ENCODE measurements around the gene MEIS1.

The MEIS1 gene

GRCh38 chr2:66536997-66537396 is 102.1 kb downstream of the MEIS1 start:
- H3K4me3 Mint-ChIP-seq: peak overlapping the region in 1 of 3 experiments; percentile 12
- peak overlapping the region; percentile 63 to 84 (median 79) for H3K27ac Mint-ChIP-seq
- TF ChIP-seq CTCF (IDR thresholded peaks at IDR 0.05; ENCODE audit: unreplicated experiment in 3 of 3): no peak
- peaks cover 7% of the 10 kb centered on the region for H3K27me3 Mint-ChIP-seq (ENCODE audit: low read depth)
- peaks cover 84% of the 10 kb centered on the region for H3K4me1 Mint-ChIP-seq
- peaks cover 48% of the 10 kb centered on the region for H3K36me3 Mint-ChIP-seq (ENCODE audit: low read depth)
- H3K9me3 Mint-ChIP-seq: no peaks in the 10 kb centered on the region

- H3K4me3 Mint-ChIP-seq: no peak overlapping the region
- TF ChIP-seq CTCF (IDR thresholded peaks at IDR 0.05; ENCODE audit: unreplicated experiment in 3 of 3): no peak
- H3K4me1 Mint-ChIP-seq: peaks cover 83% of the 10 kb centered on the region
- H3K27me3 Mint-ChIP-seq (ENCODE audit: low read depth): peaks cover 7% of the 10 kb centered on the region
- H3K9me3 Mint-ChIP-seq: no peaks in the 10 kb centered on the region
- peaks cover 48% of the 10 kb centered on the region for H3K36me3 Mint-ChIP-seq (ENCODE audit: low read depth)
- H3K27ac Mint-ChIP-seq: peak overlapping the region; percentile 63 to 79 (median 65)
Observed at GRCh38 chr2:66538291-66538690, 103.4 kb downstream of the MEIS1 start.

- no peak overlapping the region for H3K4me3 Mint-ChIP-seq
- H3K36me3 Mint-ChIP-seq (ENCODE audit: low read depth): peaks cover 46% of the 10 kb centered on the region
- H3K4me1 Mint-ChIP-seq: peaks cover 85% of the 10 kb centered on the region
- H3K27me3 Mint-ChIP-seq (ENCODE audit: low read depth): peaks cover 7% of the 10 kb centered on the region
- no peaks in the 10 kb centered on the region for H3K9me3 Mint-ChIP-seq
- peak overlapping the region; percentile 65 to 74 (median 74) for H3K27ac Mint-ChIP-seq
- TF ChIP-seq CTCF (IDR thresholded peaks at IDR 0.05; ENCODE audit: unreplicated experiment in 3 of 3): no peak
Observed at GRCh38 chr2:66539452-66539851, 104.5 kb downstream of the MEIS1 start.

GRCh38 chr2:66541646-66542045 is 106.7 kb downstream of the MEIS1 start:
- Mint-ChIP-seq H3K9me3 (no peaks in the 10 kb centered on the region), H3K27ac (peak overlapping the region; percentile 54 to 92 (median 89)), H3K4me3 (no peak overlapping the region), H3K4me1 (peaks cover 77% of the 10 kb centered on the region), H3K27me3 (ENCODE audit: low read depth) (peaks cover 12% of the 10 kb centered on the region), H3K36me3 (ENCODE audit: low read depth) (peaks cover 37% of the 10 kb centered on the region)
- TF ChIP-seq CTCF (IDR thresholded peaks at IDR 0.05; ENCODE audit: unreplicated experiment in 3 of 3): no peak

GRCh38 chr2:66543257-66543767 is 108.4 kb downstream of the MEIS1 start:
- H3K27ac Mint-ChIP-seq: peak overlapping the region; percentile 54 to 89 (median 59)
- no peaks in the 10 kb centered on the region for H3K9me3 Mint-ChIP-seq
- H3K36me3 Mint-ChIP-seq (ENCODE audit: low read depth): peaks cover 37% of the 10 kb centered on the region
- TF ChIP-seq CTCF (IDR thresholded peaks at IDR 0.05; ENCODE audit: unreplicated experiment in 3 of 3): no peak
- no peak overlapping the region for H3K4me3 Mint-ChIP-seq
- peaks cover 5% of the 10 kb centered on the region for H3K27me3 Mint-ChIP-seq (ENCODE audit: low read depth)
- H3K4me1 Mint-ChIP-seq: peaks cover 76% of the 10 kb centered on the region

- no peaks in the 10 kb centered on the region for H3K9me3 Mint-ChIP-seq
- peaks cover 5% of the 10 kb centered on the region for H3K27me3 Mint-ChIP-seq (ENCODE audit: low read depth)
Observed at GRCh38 chr2:66544258-66544657, 109.3 kb downstream of the MEIS1 start.

More at GRCh38 chr2:66544258-66544657, 109.3 kb downstream of the MEIS1 start:
- peaks cover 72% of the 10 kb centered on the region for H3K4me1 Mint-ChIP-seq
- no peak for TF ChIP-seq CTCF (IDR thresholded peaks at IDR 0.05; ENCODE audit: unreplicated experiment in 3 of 3)
- peaks cover 43% of the 10 kb centered on the region for H3K36me3 Mint-ChIP-seq (ENCODE audit: low read depth)
- no peak overlapping the region for H3K4me3 Mint-ChIP-seq
- H3K27ac Mint-ChIP-seq: peak overlapping the region in 1 of 3 experiments; percentile 89
